Measurements from ENCODE around the gene DOCK10.

DOCK10 gene

DNA sequence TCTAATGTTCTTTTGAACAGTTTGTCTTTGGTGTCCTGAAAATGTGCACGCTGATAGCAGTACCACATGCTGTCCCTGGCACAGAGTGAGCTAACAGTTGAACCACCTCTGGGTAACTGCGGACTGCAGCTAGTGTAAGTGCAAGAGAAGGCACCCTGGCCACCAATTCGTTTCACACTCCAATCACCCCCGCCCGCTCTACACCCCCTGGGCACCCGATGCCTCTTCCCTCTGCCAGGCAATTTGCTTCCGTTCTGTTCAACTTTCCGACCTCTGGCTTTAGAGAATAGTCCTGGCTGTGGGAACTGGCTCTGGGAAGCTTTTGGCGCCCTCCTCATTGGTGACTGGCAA, 1.4 kb downstream of the DOCK10 start:
- no peak for DNase-seq

DNA sequence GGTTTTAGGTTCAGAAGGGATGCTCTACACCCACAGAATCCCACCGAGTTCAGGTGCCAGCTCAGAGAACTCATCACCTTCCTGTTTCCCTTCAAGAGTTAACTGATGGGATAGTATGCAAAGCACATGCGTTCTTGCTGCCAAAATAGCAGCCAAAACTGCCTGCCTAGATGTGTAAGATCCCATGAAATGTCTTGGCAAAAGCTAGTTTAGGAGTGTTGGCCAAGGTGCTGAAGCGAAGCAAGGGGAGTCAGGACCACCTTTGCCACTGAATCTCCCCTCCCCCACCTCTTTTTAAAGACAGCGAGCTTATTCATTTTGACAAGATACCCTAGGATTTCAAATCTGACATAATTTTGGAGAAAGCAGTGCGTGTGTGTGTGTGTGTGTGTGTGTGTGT, 2.1 kb downstream of the DOCK10 start:
- DNase-seq, result no peak

DNA sequence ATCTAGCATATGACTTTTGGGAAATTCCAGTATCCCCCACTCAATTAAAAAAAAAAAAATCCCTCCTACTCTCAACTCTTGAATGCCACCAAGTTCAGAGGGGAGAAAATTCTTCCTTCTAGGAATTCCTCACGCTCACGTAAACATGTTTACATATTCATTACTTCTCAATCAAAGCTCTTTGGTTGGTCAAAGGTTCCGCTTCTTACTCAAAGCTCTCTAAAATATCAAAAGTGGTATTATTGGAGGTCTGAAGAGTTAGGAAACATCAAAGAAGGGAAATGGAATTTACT, 4.1 kb downstream of the DOCK10 start:
- no peak for DNase-seq

- no peak for DNase-seq
Observed at GRCh38 chr2:225037415-225038230, 4.6 kb downstream of the DOCK10 start.

GRCh38 chr2:225036431-225036830, 5.8 kb downstream of the DOCK10 start:
- DNase-seq, result no peak

DNA sequence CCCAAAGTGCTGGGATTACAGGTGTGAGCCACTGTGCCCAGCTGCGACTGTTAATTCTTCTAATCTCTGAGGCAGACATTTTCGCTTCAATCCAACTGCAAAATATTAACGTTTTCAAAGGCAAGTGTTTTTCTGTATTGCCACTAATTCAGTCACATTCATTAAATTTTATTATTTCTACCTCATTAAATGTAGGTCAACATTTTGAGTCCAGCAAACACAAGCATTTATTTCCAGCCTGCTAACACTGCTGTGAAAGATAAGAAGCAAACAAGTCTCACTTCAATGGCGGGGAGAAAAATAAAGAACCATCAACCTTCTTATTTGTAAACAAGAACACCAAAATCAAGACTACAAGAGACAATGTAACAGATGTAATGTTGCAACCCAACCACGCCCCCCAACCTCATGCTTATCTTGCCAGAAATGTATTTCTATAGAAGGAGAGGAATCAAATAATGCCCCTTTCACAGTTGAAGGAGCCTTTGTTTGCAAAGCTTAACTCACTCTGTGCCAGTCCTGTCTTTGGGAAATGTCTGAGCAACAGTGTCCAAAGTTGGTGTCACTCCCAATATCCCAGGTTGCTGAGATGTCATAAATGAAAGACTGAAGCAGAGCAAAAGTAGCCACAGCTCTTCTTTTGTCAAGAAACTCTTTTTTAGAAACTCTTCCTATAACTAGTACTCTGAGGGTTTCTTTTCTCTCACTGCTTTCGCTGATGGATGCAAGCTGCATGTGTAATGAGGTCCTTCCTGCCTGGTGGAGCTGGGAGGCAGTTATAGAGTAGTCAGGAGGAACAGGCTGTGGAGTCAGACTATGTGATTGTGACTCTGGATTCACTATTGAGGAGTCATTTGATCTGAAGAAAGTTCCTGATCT, 8.6 kb downstream of the DOCK10 start:
- DNase-seq, result peak; percentile 3

- DNase-seq, result no peak
Observed at GRCh38 chr2:225032246-225032645, 10.0 kb downstream of the DOCK10 start.

GRCh38 chr2:225031599-225031998, 10.7 kb downstream of the DOCK10 start:
- no peak for DNase-seq

DNA sequence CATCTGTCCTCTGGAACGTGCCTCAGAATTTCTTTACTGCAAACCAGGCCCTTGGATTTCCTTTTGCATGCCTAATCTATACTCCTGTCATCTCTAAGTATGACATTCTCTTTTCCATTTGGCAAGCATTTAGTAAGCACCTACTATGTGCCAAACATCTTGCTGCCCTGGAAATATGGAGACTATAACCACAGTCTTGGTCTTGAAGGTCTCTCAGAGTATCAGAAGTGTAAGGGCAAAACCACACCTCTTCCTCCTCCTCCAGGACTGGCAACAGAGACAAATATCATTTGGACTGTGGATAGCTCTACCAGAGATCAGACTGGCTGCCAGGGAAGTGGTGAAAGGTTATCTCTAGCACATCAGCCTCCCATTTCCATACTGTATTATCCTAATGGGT, 11.4 kb downstream of the DOCK10 start:
- no peak for DNase-seq

GRCh38 chr2:225030203-225030602, 12.1 kb downstream of the DOCK10 start:
- no peak for DNase-seq

GRCh38 chr2:225028572-225028971, 13.7 kb downstream of the DOCK10 start:
- DNase-seq, result no peak

DNA sequence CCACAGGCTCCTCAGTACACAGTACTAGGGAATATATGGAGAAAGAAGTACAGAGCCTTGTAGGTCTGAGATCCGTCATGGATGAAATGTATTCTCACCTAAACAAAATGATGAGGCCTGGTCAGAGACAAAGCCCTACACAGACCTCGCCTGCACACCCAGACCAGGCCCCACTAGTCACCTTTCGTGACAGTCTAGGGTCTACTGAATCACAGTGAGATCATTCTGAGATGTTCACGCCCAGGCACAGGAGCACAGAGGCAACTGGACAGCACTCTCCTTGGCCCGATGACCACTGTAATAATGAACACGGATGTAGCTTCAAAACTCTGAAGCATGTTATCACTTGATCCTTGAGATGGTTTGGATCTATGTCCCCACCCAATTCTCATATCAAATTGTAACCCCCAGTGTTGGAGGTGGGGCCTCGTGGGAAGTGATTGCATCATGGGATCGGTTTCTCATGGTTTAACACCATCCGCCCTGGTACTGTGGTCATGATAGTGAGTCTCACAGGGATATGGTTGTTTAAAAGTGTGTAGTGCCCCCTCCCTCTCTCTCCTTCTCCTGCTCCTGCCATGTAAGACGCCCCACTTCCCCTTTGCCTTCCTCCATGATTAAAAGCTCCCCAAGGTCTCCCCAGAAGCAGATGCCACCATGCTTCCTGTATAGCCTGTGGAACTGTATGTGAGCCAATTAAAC, 15.1 kb downstream of the DOCK10 start:
- no peak for DNase-seq

GRCh38 chr2:225025917-225026571, 16.2 kb downstream of the DOCK10 start:
- no peak for DNase-seq

- no peak for DNase-seq
Observed at GRCh38 chr2:225022188-225022587, 20.1 kb downstream of the DOCK10 start.

GRCh38 chr2:225020168-225020849, 22.0 kb downstream of the DOCK10 start:
- no peak for DNase-seq

- no peak for DNase-seq
Observed at GRCh38 chr2:225019105-225019504, 23.2 kb downstream of the DOCK10 start.

DNA sequence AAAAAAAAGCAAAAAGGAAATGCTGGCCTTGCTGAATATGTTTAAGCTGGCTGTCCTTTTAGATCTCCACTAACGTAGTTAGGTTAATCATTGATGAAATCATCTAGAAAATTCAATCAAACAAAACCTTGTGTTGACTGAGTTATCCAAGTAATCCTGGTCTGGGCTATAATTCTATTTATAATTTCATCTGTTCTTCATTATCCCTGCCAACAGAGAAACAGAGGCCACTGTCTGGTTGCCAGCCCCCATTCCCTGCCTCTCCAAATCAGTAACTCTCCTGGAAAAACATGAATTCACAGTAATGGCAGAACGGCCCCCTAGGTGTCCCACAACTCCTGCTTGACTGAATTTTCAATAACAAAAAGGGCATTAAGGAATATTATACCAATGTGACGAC, 24.6 kb downstream of the DOCK10 start:
- no peak for DNase-seq

- no peak for DNase-seq
Observed at GRCh38 chr2:225017098-225017685, 25.1 kb downstream of the DOCK10 start.

DNA sequence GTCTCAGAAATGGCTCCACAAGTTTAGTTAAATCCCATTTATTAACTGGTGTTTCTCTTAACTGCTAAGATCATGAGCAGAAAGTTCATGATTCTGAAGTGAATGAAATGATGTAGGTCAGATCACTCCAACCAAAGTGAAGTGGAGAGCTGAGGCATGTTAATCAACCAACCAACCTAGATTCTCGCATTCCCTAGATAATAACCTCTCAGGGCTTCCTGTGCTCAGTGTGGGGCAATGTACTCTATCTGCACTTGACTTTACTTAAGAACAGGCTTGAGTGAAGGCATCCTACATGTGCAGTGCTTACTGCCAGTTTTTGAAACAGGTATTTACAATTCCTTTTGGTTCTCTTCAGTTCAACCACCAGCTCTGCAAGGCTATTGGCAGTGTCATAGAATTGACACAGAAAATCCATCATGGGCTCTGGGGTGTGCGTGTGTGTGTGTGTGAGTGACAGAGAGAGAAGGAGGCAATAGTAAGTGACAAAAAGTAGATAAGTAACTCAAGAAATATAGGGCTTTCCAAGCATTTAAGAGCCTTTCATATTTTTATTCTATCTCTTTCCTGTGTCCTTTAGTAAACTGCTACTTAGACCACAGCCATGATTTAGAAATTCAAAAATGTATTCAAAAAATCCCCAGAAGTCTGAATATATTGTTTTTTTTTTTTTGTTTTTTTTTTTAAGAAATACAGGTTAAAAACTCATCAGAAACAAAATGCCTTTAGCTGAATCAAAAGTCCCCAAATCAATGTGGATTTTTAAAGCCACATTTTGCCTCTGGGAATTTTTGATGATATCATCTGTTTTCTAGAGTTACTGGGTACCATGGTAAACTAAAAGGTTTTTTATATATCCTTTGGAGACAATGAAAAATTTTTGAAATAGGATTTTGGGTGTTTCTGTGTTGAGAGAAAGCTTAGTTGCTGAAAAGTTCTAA, 28.6 kb downstream of the DOCK10 start:
- DNase-seq, result no peak

- no peak for DNase-seq
Observed at GRCh38 chr2:225011585-225011984, 30.7 kb downstream of the DOCK10 start.

GRCh38 chr2:225010804-225011203, 31.5 kb downstream of the DOCK10 start:
- no peak for DNase-seq

All from NCI-H146 (cell line).